Right kidney (tissue), 1 donor: Measurements from ENCODE around the gene LGALS8.
A peak's percentile ranks its signal among the peaks of the same experiment; 100 is the strongest.

Source experiments
- DNase-seq: peaks from one replicate; pipeline ENCODE4 v3.0.0-alpha.2; 2016

Gene LGALS8

GRCh38 chr1:236507022-236507700 lies 16.6 kb upstream of the LGALS8 start:
- DNase-seq, result no peak

- no peak for DNase-seq
These were observed 15.2 kb upstream of the LGALS8 start for GRCh38 chr1:236508593-236509027.

GRCh38 chr1:236509203-236509602 lies 14.6 kb upstream of the LGALS8 start:
- no peak for DNase-seq

GRCh38 chr1:236509647-236510401 lies 14.0 kb upstream of the LGALS8 start:
- DNase-seq, result no peak

- DNase-seq, result no peak
These were observed 11.9 kb upstream of the LGALS8 start for GRCh38 chr1:236511735-236512418.

- no peak for DNase-seq
These were observed 8.9 kb upstream of the LGALS8 start for GRCh38 chr1:236514703-236515442.

GRCh38 chr1:236515443-236515958 lies 8.3 kb upstream of the LGALS8 start:
- no peak for DNase-seq

- DNase-seq, result peak; percentile 27
These were observed 6.7 kb upstream of the LGALS8 start for GRCh38 chr1:236516929-236517704.

- DNase-seq, result no peak
These were observed 5.5 kb upstream of the LGALS8 start for GRCh38 chr1:236518322-236518721.

GRCh38 chr1:236520445-236521005 lies 3.3 kb upstream of the LGALS8 start:
- no peak for DNase-seq

- peak; percentile 87 for DNase-seq
These were observed 662 bp upstream of the LGALS8 start for GRCh38 chr1:236522937-236523703.

- peak; percentile 83 for DNase-seq
These were observed 536 bp downstream of the LGALS8 start for GRCh38 chr1:236524142-236524894.

GRCh38 chr1:236524895-236525184 lies 1.1 kb downstream of the LGALS8 start:
- no peak for DNase-seq

GRCh38 chr1:236526079-236526478 lies 2.3 kb downstream of the LGALS8 start:
- no peak for DNase-seq

GRCh38 chr1:236530286-236530685 lies 6.5 kb downstream of the LGALS8 start:
- no peak for DNase-seq

- DNase-seq, result no peak
These were observed 7.2 kb downstream of the LGALS8 start for GRCh38 chr1:236530959-236531358.

- no peak for DNase-seq
These were observed 9.1 kb downstream of the LGALS8 start for GRCh38 chr1:236532850-236533249.

- DNase-seq, result no peak
These were observed 10.4 kb downstream of the LGALS8 start for GRCh38 chr1:236534151-236534651.

GRCh38 chr1:236535190-236535589 lies 11.4 kb downstream of the LGALS8 start:
- DNase-seq, result no peak
